Activated CD4-positive, alpha-beta T cell treated with anti-CD3 and anti-CD28 coated beads for 1 hour (primary cell): ENCODE data around the gene FOXL3.
A peak's percentile ranks its signal among the peaks of the same experiment; 100 is the strongest.

ENCODE experiments used
- DNase-seq: peaks from one replicate; pipeline ENCODE4 v3.0.0-alpha.2; 2020

The FOXL3 gene

GRCh38 chr7:304574-305409 is 14.8 kb downstream of the FOXL3 start:
- no peak for DNase-seq

- no peak for DNase-seq
These were observed 15.6 kb downstream of the FOXL3 start for GRCh38 chr7:305410-306151.

- DNase-seq: no peak
These were observed 18.0 kb downstream of the FOXL3 start for GRCh38 chr7:307970-308369.

GRCh38 chr7:309586-310228 is 19.7 kb downstream of the FOXL3 start:
- DNase-seq: no peak

- no peak for DNase-seq
These were observed 21.2 kb downstream of the FOXL3 start for GRCh38 chr7:311131-311680.

- DNase-seq: no peak
These were observed 21.8 kb downstream of the FOXL3 start for GRCh38 chr7:311796-312195.

GRCh38 chr7:312424-312823 is 22.5 kb downstream of the FOXL3 start:
- no peak for DNase-seq

GRCh38 chr7:314853-315252 is 24.9 kb downstream of the FOXL3 start:
- no peak for DNase-seq

- DNase-seq: no peak
These were observed 25.7 kb downstream of the FOXL3 start for GRCh38 chr7:315516-316265.

GRCh38 chr7:317643-318405 is 27.9 kb downstream of the FOXL3 start:
- DNase-seq: no peak

- no peak for DNase-seq
These were observed 28.5 kb downstream of the FOXL3 start for GRCh38 chr7:318476-318875.

GRCh38 chr7:318878-319661 is 29.1 kb downstream of the FOXL3 start:
- DNase-seq: no peak

- DNase-seq: no peak
These were observed 30.3 kb downstream of the FOXL3 start for GRCh38 chr7:320297-320696.

GRCh38 chr7:322111-322671 is 32.2 kb downstream of the FOXL3 start:
- DNase-seq: peak; percentile 85

GRCh38 chr7:322708-323111 is 32.7 kb downstream of the FOXL3 start:
- DNase-seq: no peak

- DNase-seq: no peak
These were observed 33.4 kb downstream of the FOXL3 start for GRCh38 chr7:323410-323809.

GRCh38 chr7:324011-324410 is 34.0 kb downstream of the FOXL3 start:
- DNase-seq: no peak

GRCh38 chr7:325051-325798 is 35.3 kb downstream of the FOXL3 start:
- no peak for DNase-seq

- DNase-seq: no peak
These were observed 35.8 kb downstream of the FOXL3 start for GRCh38 chr7:325811-326210.

GRCh38 chr7:326273-326672 is 36.3 kb downstream of the FOXL3 start:
- DNase-seq: no peak
